WERI-Rb-1 (cell line): ENCODE results near the gene ARHGEF4.
"Not testable (repeated sequence)": the region's sequence is repeated elsewhere in the genome, so short reads cannot be mapped to it uniquely, and the experiment has no call there.

Experiments used
- DNase-seq: peaks from one replicate; pipeline ENCODE4 v3.0.0-alpha.2; 2020
- H3K27ac ChIP-seq: fragments of 250-450 bp; sonication (Bioruptor Pico); 2 replicates; pipeline ENCODE4 v1.5.1; 2020; ENCODE audit warnings: mild to moderate bottlenecking, moderate library complexity
- H3K27me3 ChIP-seq: fragments of 250-450 bp; sonication (Bioruptor Pico); 2 replicates; pipeline ENCODE4 v1.5.1; 2021; ENCODE audit warnings: mild to moderate bottlenecking, low read depth, moderate library complexity; ENCODE audit not compliant: insufficient read depth, severe bottlenecking
- H3K36me3 ChIP-seq: fragments of 250-450 bp; sonication (Bioruptor Pico); 2 replicates; pipeline ENCODE4 v1.5.1; 2020; ENCODE audit warnings: mild to moderate bottlenecking, moderate library complexity
- H3K4me3 ChIP-seq: 2 replicates; pipeline ENCODE4 v1.5.1; 2011; ENCODE audit warnings: low read depth, mild to moderate bottlenecking, control low read depth, low read length
- H3K9me3 ChIP-seq: fragments of 250-450 bp; sonication (Bioruptor Pico); 2 replicates; pipeline ENCODE4 v1.5.1; 2021; ENCODE audit warnings: mild to moderate bottlenecking, moderate library complexity; ENCODE audit not compliant: severe bottlenecking
- CTCF ChIP-seq: IDR thresholded peaks from 2 replicates; pipeline ENCODE4 v1.5.1; 2011; ENCODE audit warnings: low read depth, mild to moderate bottlenecking, control low read depth, inconsistent platforms, low read length

ARHGEF4 gene

DNA sequence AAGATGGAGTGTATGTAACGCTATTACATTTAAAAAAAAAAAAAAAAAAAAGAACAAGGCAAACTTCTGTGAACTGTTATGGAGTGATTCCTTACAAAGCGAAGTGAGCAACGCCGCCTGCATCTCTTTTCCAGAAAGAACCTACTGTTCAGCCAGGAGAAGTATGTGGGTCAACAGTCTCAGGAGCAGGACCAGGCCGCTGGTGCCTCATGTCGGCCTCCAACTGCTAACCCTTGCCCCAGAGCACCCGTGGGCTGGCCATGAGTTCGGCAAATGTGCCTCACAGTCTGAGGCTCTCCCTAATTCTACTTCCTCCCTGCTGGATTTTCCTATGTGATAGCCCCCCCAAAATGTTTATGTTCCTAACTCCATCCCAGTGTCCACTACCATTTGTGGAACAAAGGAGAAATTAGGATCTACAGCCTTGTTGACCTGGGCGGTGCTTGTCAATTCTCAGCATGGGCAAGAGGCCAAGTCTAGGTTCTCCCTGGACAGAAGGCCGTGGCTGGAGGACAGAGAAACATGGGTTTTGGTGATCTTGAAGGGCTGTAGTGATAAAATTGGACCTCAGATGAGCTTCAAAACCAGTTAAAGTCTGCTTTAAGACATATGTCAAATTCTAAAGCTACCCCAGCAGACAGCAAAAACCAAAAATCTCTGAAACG, 240.6 kb downstream of the ARHGEF4 start:
- TF ChIP-seq CTCF, result no peak
- Histone ChIP-seq H3K4me3 (no peak overlapping the region), H3K9me3 (no peaks in the 10 kb centered on the region), H3K27me3 (no peaks in the 10 kb centered on the region), H3K36me3 (peaks cover 89% of the 10 kb centered on the region), H3K27ac (no peak overlapping the region)
- DNase-seq, result no peak

DNA sequence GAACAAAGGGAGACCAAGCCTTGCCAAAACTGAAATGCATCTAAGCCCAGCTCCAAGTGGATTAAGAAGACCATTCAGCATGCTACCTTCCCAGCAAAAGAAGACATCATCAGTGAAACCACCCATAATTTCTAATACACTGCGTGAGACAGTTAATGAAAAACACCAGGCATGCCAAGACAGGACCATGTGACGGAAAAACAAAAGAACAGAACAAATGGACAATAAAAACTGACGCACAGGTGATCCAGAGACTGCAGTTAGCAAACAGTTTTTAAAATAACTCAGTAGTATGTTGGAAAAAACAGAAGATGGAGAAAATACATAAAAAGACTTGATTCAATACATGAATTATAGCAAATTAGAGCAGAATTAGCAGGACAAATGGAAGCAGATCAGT, 241.3 kb downstream of the ARHGEF4 start:
- Histone ChIP-seq H3K36me3 (peaks cover 88% of the 10 kb centered on the region), H3K4me3 (no peak overlapping the region), H3K9me3 (no peaks in the 10 kb centered on the region), H3K27ac (no peak overlapping the region), H3K27me3 (no peaks in the 10 kb centered on the region)
- DNase-seq, result no peak
- TF ChIP-seq CTCF, result no peak

- peaks cover 75% of the 10 kb centered on the region for H3K36me3 ChIP-seq
- not testable (repeated sequence) for H3K27ac ChIP-seq, H3K27me3 ChIP-seq, H3K4me3 ChIP-seq, H3K9me3 ChIP-seq, DNase-seq
Observed at GRCh38 chr2:131079931-131080330, 243.2 kb downstream of the ARHGEF4 start.

GRCh38 chr2:131081190-131081589, 244.5 kb downstream of the ARHGEF4 start:
- no peak for DNase-seq
- Histone ChIP-seq H3K4me3 (no peak overlapping the region), H3K27ac (no peak overlapping the region), H3K9me3 (no peaks in the 10 kb centered on the region), H3K27me3 (no peaks in the 10 kb centered on the region), H3K36me3 (peaks cover 74% of the 10 kb centered on the region)
- TF ChIP-seq CTCF, result no peak

DNA sequence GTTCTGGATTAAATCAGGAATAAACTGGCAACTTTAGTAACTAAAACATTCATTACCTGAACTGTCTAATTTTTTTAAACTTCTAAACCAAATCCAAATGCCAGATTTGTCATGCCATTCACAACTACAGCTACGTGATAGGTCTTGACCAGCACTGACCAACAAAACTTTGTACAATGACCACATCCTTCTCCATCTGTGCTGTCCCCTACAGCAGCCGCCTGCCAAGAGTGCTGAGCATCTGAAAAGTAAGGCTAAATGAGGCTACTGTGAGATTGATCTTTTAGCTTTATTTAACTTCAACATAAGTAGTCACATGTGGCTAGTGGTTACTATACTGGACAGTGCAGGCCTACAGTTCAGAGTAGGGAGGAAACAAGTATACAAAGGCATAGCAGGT, 248.9 kb downstream of the ARHGEF4 start:
- peaks cover 69% of the 10 kb centered on the region for H3K36me3 ChIP-seq

GRCh38 chr2:131092458-131093005, 255.8 kb downstream of the ARHGEF4 start:
- peaks cover 32% of the 10 kb centered on the region for H3K36me3 ChIP-seq
- peak overlapping the region; percentile 98 for H3K27ac ChIP-seq
- TF ChIP-seq CTCF, result no peak
- no peak for DNase-seq
- H3K4me3 ChIP-seq, result peak overlapping the region; percentile 97
- H3K27me3 ChIP-seq, result no peaks in the 10 kb centered on the region
- peaks cover 2% of the 10 kb centered on the region for H3K9me3 ChIP-seq

More for the DNA sequence above, 248.9 kb downstream of the ARHGEF4 start:
- DNase-seq, result no peak
- Histone ChIP-seq H3K4me3 (no peak overlapping the region), H3K27me3 (no peaks in the 10 kb centered on the region), H3K27ac (no peak overlapping the region), H3K9me3 (peaks cover 3% of the 10 kb centered on the region)
- no peak for TF ChIP-seq CTCF
